GM18526 (cell line): ENCODE data around the gene SLC35F4.

Source experiments
- POLR2A ChIP-seq: IDR thresholded peaks from 3 replicates; pipeline ENCODE4 v1.6.1; 2011; ENCODE audit not compliant: insufficient read length; ENCODE audit errors: extremely low read depth

SLC35F4 gene

GRCh38 chr14:57574617-57575288, 291.1 kb downstream of the SLC35F4 start:
- TF ChIP-seq POLR2A: no peak

GRCh38 chr14:57573173-57573572, 292.7 kb downstream of the SLC35F4 start:
- no peak for TF ChIP-seq POLR2A

GRCh38 chr14:57568554-57568953, 297.3 kb downstream of the SLC35F4 start:
- no peak for TF ChIP-seq POLR2A

- TF ChIP-seq POLR2A: no peak
These were observed 298.7 kb downstream of the SLC35F4 start for GRCh38 chr14:57567220-57567619.

DNA sequence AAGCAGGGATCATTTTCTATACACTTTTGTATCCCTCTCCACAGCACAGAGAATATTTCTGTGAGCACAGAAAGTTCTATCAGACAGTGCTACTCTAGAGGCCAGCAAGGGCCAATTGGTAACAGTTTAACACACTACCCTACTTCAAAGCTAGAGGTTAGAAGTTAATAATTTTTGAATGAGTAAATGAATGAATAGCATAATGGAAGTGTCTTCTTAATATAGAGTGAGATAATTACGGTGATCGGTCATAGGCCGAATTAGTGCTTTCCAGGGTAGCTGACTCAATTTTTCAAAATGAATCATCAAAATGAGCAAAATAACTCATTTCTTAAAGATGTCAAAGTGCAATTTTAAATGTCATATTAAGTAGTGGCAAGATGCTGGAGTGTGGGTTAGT, 305.2 kb downstream of the SLC35F4 start:
- no peak for TF ChIP-seq POLR2A

GRCh38 chr14:57559576-57559975, 306.3 kb downstream of the SLC35F4 start:
- TF ChIP-seq POLR2A: no peak

DNA sequence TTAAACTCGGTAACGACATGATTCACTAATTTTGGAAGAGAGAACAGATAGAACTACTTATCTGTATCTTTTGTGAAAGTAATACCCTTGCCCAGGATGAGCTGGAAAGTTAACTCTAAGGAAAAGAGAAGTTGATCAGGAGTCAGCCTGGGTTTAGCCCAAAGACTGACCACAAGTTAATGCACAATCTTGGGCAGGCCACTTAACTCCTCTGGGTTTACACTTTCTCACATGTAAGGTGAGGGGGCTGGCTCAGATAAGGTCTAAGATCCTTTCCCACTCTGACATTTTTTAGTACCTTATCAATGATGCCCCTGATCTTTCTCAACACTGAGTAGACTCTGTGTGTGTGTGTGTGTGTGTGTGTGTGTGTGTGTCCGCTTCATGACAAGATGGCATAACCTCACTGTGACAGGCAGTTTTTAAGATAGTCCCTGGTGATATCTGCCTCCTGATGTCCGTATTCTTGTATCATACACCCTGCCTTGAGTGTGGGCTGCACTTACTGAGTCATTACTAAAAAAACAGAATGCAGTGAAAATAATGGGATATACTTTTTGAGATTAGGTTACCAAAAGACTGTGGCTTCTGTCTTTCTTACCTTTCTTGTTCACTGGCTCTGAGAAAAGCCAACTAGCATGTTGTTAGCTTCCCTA, 316.0 kb downstream of the SLC35F4 start:
- no peak for TF ChIP-seq POLR2A

GRCh38 chr14:57549016-57549564, 316.8 kb downstream of the SLC35F4 start:
- no peak for TF ChIP-seq POLR2A

DNA sequence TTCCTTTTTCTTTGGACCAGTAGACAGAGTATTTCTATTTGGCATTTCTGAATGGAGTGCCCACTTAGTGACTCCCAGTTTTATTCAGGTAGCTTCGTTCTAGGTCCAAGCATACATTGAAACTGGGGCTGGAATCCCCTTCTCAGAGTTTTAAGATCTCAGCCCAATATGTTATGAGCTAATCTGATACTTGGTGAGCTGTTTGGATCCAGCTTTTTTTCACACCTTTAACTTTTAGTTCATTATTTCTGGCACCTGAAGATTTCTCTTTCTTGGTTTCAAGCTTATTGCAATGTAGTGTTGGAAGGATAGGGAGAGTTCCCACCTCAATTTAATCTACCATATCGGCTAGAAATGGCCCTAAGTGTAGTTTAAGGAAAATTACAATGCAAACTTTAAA, 318.8 kb downstream of the SLC35F4 start:
- no peak for TF ChIP-seq POLR2A

DNA sequence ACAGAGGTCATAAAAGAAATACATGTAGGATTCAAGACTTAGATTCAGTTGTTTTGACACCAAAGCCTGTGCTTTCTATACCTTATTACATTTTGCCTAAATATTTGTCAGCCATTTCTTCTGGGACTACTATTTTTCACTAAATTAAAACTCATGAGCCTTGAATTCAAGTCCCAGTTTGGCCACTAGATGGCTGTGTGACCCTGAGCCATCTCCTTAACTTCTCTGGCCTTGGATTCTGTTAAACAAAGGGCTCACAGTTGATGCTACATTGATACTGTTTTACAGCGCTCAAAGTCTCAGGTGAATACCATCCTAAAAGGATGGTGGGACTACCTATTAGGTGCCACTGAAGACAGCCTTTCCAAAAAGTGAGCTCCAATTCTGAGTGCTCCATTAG, 332.7 kb downstream of the SLC35F4 start:
- TF ChIP-seq POLR2A: no peak

GRCh38 chr14:57530571-57530970, 335.3 kb downstream of the SLC35F4 start:
- no peak for TF ChIP-seq POLR2A

DNA sequence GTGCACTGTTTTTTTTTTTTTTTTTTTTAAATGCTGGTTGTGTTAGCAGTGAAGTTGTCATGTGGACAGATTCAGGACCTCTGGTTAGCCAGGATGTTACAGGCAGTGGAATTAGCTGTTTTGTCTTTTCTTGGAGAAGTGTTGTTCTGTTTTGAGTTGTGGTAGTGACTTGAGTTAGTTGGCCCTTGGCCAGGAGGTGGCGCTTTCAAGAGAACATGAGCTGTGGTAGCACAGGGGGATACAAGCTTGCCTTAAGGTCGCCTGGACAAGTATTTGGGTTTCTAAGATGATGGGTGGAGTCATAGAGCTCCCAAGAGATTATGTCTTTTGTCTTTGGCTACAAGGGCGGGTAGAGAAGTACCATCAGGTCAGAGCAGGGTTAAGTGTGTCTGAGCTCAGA, 338.9 kb downstream of the SLC35F4 start:
- no peak for TF ChIP-seq POLR2A

DNA sequence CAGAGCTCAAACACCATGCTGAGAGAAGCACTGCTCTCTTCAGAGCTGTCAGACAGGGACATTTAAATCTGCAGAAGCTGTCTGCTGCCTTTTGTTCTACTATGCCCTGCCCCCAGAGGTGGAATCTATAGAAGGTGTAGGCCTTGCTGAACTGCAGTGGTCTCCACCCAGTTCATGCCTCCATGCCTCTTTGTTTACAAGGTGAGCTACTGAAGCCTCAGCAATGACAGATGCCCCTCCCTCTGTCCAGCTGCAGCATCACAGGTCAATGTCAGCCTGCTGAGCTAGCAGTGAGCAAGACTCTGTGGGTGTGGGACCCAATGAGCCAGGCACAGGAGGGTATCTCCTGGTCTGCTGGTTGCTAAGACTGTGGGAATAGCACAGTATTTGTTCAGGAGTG, 346.8 kb downstream of the SLC35F4 start:
- TF ChIP-seq POLR2A: no peak
